ENCODE data around the gene RRP8.

RRP8 gene

DNA sequence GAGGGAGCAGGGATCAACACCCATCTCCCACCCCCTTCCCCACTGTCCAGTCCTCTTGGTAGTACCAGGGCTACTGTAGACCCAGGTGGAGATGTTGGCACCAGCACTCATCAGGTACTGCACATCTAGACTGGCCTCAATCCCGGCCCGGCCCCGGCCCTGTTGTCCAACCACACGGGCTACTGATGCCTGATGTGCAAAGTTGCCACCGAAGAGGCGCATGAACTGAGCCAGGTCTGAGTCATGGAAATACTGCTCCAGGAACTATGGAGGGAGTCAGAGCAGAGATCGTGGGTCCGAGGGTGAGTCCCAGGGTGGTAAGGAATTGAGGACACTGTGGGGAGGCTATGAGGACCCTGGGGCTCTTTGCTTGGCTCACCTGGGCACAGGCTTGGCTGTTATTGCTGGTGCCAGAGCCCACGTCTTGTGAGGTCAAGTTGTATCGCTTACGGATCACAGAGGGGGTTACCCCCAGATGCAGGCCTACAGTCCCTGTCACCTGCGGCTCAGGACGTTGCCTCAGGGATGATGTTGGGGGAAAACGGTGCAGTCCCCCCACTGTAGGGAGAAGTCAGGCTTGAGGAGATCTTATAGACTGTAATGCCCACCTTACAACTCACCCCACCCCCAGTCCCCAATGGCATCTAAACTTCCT is 13.3 kb upstream of the RRP8 start:
- no peak for DNase-seq

DNA sequence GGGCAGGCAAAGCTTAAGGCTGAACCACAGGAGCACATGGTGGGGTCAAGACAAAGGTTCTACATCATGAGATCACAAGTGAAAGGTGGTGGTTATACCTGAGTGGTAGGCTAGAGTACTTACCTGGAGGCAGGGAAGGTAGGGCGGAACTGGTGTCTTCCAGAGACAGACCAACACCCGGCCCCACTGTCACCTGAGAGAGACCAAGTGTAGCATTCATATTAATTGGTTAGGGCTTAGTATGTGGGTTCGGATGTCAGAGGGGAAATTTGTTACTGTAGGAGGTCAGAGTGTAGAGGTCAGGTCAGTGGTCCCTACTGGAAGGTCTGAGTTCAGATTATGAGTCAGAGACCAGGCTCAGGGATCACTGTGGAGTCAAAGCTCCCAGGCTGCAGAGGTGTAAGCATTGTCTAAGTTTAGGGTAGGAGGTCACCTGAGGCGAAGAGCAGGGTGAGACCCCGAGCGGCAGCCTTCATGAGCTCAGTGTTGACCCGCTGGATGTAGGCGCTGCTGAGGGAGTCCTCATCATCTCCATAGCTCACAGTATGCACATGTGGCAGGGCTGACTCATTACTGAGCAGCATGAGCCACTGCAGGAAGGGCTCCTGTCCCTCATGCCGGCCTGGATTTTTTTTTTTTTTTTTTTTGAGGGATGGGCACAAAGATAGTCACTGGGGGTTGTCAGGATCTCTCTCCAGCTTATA is 12.6 kb upstream of the RRP8 start:
- DNase-seq: no peak

DNA sequence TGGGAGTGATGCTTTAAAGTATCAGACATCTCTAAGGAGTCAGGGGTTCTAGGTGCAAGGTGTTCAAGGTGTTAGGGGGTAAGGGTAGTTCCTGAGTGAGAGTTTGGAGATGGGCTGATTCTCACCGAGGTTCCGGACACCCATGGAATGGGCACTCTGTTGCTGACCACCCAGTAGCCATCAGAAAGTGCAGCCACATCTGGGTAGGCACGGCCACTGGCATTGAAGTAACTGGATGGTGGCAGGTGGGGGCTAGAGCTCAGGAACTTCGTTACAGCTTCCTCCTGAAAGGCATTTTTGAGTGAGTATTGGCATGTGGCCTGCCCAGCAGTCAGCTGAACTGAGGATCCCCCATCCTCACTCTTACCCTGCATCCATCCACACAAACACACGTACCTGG is 11.6 kb upstream of the RRP8 start:
- no peak for DNase-seq

DNA sequence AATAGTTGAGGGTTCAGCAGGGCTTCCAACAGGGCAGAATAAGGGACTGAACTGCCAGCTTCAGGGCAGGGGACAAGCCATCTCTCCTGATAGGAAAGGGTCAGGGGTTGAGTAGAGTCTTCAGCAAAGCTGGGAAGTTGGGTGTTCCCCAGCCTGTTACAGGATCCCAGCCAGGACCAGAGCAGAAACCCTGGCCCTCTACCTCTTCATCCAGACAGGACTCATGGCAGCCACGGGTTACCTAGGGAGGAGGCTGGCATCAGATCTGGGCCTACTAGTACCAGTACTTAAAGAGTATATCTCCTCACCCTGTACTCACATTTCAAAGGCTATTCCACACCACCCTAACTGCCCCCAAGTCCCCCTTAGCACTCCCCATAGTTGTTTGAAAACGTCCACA is 11.0 kb upstream of the RRP8 start:
- DNase-seq: no peak

DNA sequence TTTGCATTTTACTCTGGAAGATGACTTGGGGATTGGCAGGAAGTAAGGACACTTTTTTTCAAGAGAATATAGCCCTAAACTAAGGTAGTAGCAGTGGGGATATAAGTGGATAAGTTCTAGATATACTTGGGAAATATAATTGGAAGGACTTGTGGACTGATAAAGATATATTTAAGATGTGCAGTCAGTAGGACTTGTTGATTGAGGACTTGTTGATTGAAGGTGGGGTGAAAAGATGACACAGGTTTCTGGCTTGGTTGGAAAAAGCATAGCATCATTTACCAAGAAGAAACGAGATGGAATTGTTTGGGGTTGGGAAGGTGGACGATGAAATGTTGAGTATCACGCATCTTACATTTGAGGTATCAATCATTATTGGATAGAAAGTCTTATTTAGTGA is 10.1 kb upstream of the RRP8 start:
- DNase-seq: no peak

DNA sequence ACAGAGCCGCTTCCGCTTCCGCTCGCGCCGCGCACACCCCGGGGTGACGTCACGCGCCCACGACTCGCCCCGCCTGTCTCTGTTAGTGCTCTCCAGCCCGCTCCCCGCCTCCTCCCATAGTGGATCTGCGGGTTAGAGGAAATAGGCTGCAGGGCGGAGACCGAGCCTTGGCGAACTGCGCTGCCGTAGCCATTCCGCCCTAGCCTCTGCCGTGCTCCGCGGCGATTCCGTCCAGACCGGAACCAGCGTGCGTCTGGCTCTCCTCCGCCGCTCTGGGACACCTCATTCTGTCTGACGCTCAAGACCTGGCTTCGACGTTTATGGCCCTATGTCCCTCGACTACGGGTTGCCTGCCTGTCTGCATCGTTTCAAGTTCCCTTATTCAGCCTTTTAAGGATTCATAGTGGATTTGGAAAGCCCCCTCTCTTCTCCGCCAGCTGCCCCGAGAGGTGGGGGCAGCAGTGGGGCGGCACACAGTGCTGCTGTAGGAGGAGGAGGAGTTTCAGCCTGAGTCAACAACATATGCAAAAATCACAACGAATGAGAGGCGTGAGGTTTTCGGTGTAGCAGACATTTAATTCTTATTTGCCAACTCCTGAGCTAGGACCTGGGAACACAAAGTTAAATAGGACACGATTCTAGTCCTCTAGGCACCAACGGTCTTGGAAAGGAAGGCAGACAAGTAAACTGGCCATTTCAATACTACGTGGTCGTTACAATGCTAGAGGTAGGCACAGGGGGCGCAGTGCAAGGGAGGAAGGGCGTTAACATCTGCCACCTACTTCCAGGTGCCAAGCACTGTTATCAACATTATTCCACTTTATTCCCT is 9.0 kb upstream of the RRP8 start, which contains the start of gene TAF10:
Gene TAF10, minus strand, starts transcription at position 4 of the 829 bp plus-strand sequence. CDS start 27 bp downstream, outside the sequence.
- DNase-seq: peak; percentile 73 to 93 (median 81)

DNA sequence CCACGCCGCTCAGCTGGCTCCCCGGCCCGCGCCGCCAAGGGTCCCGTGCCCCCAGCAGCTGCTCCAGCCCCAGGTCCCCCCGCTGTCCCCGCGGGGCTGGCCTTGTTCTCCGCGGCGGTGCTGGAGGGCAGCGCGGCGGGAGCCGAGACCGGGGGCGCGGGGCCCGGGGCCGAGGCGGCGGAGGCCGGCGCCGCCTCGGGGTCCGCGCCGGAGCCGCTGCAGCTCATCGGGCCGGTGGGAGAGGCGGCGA is 8.5 kb upstream of the RRP8 start:
- DNase-seq: no peak

DNA sequence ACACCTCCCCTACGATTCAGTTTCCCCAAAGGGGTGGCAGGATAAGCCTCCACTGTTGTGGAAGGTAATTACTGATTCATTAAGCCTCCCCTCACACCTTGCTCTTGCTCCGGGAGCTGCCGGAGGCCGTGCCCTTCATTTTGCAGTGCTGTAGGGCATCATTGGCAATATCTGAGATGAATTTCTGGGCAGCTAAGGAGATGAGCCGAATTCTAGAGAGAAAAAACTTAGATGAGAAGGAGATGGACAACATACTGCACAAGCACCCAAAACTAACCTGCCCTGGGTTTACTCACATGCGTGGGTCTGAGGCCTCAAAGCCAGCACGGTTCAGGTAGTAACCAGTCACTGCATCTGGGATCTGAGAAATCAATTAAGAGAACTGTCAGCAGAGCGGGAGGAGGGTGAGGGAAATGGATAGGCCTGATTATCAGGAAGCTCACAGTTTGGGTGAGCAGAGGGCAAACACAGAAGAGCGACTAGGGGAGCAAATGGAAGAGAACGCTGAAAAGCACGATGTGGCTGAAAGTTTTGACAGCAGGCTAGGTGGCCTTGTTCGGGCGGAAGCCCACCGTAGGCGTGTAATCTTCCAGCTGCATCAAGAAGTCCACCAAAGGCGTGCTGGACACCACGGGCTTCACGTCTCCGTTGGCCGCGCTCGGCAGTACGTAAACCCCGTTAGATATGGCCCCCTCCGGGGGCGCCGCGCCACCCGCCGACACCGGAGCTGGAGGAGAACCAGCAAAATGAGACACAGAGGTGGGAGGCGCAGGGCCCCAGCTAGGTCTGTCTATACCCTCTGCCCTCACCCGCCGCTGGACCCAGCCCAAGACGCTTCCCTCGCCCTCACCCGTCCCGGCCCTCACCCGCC is 7.9 kb upstream of the RRP8 start:
- DNase-seq: peak in 1 of 4 experiments; percentile 24

DNA sequence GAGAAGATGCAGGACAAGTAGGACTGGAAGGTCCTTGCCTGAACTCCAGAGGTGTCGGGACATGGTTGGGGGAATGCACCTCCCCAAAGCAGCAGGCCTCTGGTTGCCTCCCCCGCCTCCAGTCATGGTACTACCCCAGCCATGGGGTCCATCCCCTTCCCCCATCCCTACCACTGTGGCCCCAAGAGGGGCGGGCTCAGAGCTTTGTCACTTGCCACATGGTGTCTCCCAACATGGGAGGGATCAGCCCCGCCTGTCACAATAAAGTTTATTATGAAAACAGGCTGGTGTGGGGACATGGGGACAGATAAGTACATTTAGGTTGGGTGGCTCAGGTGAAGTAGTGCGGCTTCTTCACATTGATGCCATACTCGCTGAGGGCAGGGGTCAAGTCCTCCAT is 7.2 kb upstream of the RRP8 start:
- DNase-seq: no peak

DNA sequence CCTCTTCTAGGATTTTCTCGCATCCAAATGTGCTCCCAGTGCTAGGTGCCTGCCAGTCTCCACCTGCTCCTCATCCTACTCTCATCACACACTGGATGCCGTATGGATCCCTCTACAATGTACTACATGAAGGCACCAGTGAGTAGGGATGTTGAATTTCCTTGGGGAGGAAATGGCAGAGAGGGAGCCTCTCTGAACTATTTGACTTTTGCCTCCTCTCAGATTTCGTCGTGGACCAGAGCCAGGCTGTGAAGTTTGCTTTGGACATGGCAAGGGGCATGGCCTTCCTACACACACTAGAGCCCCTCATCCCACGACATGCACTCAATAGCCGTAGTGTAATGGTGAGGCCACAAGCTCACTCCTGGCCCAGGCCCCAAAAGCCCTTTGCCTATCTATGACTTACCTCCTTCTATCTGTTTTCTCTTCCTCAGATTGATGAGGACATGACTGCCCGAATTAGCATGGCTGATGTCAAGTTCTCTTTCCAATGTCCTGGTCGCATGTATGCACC is 6.1 kb upstream of the RRP8 start:
- DNase-seq: no peak

DNA sequence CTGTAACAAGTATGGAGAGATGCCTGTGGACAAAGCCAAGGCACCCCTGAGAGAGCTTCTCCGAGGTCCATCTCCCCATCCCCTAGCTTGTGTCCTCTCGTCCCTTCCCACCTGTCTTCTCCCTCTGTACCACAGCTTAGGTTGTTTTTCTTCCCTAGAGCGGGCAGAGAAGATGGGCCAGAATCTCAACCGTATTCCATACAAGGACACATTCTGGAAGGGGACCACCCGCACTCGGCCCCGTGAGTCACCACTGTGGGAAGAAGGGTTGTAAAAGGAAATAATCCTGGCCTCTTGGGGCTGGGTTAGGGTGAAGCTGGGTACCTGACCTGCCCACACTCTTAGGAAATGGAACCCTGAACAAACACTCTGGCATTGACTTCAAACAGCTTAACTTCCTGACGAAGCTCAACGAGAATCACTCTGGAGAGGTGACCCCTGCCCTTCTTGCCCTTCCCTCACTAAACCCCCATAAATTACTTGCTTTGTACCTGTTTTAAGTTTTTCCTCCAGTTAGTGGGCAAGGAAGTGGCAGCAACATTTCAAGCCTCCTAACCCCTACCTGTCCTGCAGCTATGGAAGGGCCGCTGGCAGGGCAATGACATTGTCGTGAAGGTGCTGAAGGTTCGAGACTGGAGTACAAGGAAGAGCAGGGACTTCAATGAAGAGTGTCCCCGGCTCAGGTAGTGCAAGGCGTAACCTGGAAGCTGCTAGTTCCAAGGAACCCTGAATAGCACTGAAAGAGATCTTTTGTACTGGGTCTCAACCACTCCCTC is 5.5 kb upstream of the RRP8 start:
- no peak for DNase-seq

DNA sequence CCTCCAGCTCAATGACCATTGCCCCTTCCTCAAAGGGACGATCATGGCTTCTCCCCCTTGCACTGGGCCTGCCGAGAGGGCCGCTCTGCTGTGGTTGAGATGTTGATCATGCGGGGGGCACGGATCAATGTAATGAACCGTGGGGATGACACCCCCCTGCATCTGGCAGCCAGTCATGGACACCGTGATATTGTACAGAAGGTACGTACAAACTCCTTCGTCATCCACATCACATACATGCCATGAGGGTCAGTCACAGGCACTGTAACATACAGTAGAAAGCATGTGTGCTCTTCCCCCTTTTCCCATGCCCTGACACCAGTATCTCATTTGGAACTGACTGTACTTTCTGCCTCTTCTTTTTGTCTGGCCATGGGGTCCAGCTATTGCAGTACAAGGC is 4.6 kb upstream of the RRP8 start:
- no peak for DNase-seq

DNA sequence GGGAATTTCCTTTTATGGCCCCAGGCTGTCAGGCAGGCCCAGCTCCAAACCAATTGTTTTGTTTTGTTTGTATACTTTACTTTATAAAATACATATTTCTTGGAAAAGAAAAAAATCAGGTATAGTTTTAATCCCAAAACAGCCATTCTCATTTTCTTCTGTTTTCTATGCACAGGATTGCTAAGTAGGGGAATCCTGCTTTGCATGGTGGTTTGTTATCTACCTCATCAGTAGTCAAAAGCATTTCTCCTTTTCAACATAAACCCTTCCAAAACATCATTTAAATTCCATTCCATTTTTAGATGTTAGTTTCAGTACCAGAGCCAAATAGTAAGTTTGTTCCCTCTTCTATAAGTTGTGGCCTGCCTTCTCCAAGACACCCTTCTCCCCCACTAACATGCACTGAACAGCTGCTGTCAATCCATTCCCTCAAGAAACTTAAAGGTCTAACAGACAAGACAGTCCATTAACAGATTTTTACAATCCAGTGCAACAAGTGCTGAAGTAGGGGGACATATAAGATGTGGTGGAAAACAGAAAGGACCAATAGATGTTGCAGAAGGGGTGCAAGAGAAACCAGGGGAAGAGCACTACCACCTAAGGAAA is 3.9 kb upstream of the RRP8 start:
- DNase-seq: no peak

DNA sequence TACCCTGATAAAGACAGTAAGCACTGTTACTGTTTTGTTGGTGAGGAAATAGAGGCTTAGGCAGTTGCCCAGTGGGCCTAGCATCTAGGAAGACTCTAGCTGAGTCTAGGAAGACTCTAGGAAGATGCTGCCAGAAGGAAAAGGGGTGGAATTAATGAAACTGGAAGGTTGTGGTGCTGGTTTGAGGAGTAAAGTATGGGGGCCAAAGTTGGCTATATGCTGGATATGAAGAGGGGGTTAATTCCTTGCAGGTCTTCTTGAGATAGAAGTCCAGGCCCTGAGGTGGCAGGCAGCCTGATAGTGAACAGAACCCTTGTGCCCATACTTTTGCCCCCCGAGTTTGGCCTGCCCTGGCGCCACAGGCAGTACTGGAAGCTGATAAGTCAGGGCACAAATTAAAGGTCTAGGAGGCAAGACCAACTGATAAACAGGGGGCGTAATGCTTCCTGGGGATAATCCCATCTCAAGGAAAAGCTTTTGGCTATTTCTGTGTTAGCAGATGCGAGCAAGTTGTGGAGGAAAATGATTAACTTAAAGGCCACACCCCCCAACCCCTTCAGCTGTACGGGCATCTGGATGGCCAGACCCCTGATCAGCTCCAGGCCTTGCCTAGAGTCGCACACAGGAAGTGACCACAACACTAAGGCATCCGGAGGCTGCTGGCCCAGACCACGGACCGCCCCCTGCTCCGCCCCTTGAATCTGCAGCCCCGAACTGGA is 3.2 kb upstream of the RRP8 start:
- DNase-seq: peak in 2 of 4 experiments; percentile 8 to 12

DNA sequence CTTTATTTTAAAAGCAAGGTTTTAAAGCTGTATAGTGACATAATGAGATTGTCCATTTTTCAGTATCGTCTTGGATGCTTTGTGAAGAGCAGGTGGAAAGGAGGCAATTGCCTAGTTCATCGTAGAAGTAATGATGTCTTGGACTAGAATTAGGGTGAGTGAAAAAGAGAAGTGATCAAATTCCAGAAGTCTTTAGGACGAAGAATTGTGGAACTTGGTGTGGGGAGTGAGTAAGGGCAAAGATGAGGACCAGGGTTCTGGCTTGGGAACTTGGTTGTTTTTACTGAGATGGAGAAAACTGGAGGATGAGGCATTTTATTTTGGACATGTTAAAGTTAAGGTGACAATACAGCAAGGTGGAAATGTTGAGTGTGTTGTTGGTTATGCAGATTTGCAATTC is 1.4 kb upstream of the RRP8 start:
- DNase-seq: no peak

DNA sequence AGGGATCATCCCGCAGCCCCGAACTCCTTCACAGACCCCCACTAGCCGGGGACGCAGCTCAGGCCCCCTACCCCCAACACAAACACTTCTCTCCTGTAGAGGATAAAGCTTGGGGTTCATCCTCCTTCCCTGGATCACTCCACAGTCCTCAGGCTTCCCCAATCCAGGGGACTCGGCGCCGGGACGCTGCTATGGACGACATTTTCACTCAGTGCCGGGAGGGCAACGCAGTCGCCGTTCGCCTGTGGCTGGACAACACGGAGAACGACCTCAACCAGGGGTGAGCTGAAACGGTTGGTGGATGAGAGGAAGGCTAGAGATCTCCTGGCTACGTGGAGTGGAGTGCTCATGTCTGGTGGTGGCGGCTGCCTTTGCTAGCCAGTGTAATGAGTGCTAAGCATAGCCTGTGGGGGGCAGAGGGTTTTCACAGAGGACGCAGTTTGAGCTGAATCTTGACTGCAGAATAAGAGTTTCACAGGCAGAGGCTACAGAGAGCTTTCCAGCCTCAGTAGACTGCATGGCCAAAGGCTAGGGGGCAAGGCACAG is 738 bp upstream of the RRP8 start:
- peak in 2 of 4 experiments; percentile 19 to 30 for DNase-seq

DNA sequence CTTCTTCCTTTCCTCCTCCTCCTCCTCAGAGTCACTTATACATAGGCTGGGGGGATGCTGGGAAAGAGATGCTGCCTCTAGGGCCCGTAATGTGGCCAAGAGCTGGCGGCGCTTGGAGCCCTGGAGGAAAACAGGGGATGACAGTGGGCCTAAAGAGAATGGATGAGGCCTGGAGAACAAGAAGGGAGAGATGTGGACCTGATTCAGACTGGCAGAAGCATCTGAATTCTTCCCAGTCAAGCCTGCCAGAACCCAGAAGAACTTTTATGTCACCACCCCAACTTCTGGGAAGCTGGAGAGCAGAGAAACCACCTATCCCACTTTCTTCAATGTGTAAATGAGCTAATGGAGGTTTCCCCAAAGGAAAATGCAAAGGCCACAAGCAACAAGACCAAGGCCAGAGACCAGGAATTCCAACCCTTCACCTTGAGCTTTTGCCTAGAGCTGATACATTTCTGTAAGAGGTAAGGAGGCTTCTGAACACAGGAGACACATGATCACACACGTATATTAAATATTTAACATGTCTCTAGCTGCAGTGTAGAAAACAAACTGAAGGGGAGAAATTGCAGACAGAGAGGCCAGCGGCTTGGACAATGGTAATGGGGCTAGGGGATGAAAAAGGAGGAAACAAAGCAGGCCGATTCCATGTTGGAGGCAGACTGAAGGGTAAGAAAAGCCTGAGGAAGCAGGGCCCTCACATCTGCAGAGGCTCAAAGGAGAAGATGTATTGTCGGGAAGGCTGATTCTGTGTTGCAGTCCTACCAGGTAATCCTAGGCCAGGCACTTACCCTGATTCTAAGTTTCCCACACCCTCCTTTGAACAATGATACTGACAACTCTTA is 1.1 kb downstream of the RRP8 start:
- no peak for DNase-seq

DNA sequence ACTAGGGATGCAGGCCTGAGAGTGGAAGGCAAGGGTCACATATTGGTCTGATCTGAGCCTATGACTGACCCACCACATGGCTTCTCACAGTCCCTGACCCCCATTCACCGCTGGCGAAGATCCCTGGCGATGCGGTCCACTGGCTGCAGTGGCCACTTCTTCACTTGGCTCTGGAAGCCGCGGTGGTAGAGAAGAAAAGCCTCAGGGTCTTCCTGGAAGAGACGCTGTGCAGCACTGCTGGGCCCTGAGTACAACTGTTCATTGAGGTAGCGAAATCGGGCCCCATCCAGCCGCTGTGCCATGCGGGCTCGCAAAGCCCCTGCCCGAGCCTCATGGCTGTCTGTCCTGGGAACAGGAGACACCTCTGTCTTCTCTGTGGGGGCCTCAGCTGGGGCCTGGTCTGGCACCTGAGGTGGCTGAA is 2.4 kb downstream of the RRP8 start:
- DNase-seq: no peak

DNA sequence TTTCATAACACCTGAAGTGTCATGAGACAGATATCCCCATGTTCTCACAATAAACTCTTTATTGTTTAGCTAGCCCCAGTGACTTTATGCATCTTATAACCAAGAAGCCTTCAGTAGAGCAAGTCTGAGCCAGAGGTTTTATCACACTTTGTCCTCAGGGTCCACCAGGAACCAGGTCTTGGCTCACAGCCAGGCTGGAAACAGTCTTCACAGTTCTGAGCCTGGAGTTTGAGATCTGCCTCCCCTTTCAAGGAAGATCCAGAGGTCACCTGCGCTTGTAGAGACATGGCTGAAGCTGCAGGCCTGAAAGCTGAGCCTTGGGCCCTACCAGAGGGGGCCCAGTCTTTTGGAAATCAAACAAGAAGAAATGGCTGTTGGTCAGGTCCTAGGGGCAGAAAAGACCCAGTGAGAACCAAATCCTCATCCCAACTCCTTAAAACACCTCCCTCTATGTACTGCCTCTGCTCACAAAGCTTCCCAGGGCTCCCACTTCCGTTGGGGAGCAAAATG is 3.5 kb downstream of the RRP8 start:
- DNase-seq: no peak
